ENCODE results near the gene OR2AT4. TPM values are rescaled to one million over a fixed set of nuclear protein-coding genes. Genes with fewer than 3 reads are reported as not detected.

OR2AT4 gene
- total RNA-seq, 4 donors from 2014 or later: not detected

GRCh38 chr11:75141166-75141565, 44.5 kb upstream of the OR2AT4 start:
- no peak for TF ChIP-seq CTCF (IDR thresholded peaks at IDR 0.05)
- DNase-seq (ENCODE audit: low spot score): no peak
- ATAC-seq (ENCODE audit: low FRiP score): no peak

- no peak for ATAC-seq (ENCODE audit: low FRiP score)
- TF ChIP-seq CTCF (IDR thresholded peaks at IDR 0.05): peak in 2 of 3 donors; percentile 21 to 68
- peak; percentile 79 for DNase-seq (ENCODE audit: low spot score)
Measured at GRCh38 chr11:75140269-75141138, 43.8 kb upstream of the OR2AT4 start.

GRCh38 chr11:75135651-75136050, 39.0 kb upstream of the OR2AT4 start:
- DNase-seq (ENCODE audit: low spot score): no peak
- no peak for ATAC-seq (ENCODE audit: low FRiP score)
- TF ChIP-seq CTCF (IDR thresholded peaks at IDR 0.05): no peak

- ATAC-seq (ENCODE audit: low FRiP score) (no peak), DNase-seq (ENCODE audit: low spot score) (no peak)
- no peak for TF ChIP-seq CTCF (IDR thresholded peaks at IDR 0.05)
Measured at GRCh38 chr11:75135021-75135650, 38.5 kb upstream of the OR2AT4 start.

GRCh38 chr11:75133976-75134375, 37.3 kb upstream of the OR2AT4 start:
- ATAC-seq (ENCODE audit: low FRiP score) (no peak), DNase-seq (ENCODE audit: low spot score) (no peak)
- TF ChIP-seq CTCF (IDR thresholded peaks at IDR 0.05): no peak

GRCh38 chr11:75132080-75132479, 35.4 kb upstream of the OR2AT4 start:
- TF ChIP-seq CTCF (IDR thresholded peaks at IDR 0.05): no peak
- DNase-seq (ENCODE audit: low spot score) (no peak), ATAC-seq (ENCODE audit: low FRiP score) (no peak)
